Gastrocnemius medialis (tissue), 4 donors: ENCODE data around the gene KIFC3. TPM values are rescaled to one million over a fixed set of nuclear protein-coding genes. Genes with fewer than 3 reads are reported as not detected.

Experiments used
- ATAC-seq, 2 donors: fragments of 150-250 bp; one replicate each; pipeline ENCODE4 v1.9.1; 2016
- DNase-seq, 2 donors: peaks; one replicate each; pipeline ENCODE4 v3.0.0-alpha.2; 2019
- H3K27ac ChIP-seq, 4 donors: fragments of 200-600 bp; sonication (generic); 1 replicate in 1 of 4; 2 replicates in 3 of 4; pipeline ENCODE4 v1.5.1; 2016 to 2018; ENCODE audit warnings: mild to moderate bottlenecking in 2 of 4, moderate library complexity in 1 of 4
- H3K27me3 ChIP-seq, 3 donors: fragments of 200-600 bp; sonication (generic) in 2 of 3; 1 replicate in 1 of 3; 2 replicates in 2 of 3; pipeline versions ENCODE4 v1.5.1 to v1.6.0; 2016 to 2019; ENCODE audit warnings: mild to moderate bottlenecking in 1 of 3, moderate library complexity in 1 of 3
- H3K36me3 ChIP-seq, 2 donors: fragments of 200-600 bp; sonication (generic) in 1 of 2; one replicate each; pipeline ENCODE4 v1.5.1; 2017 to 2018
- H3K4me1 ChIP-seq, 2 donors: fragments of 200-600 bp; sonication (generic) in 1 of 2; one replicate each; pipeline ENCODE4 v1.5.1; 2016 to 2017; ENCODE audit warnings: mild to moderate bottlenecking in 2 of 2
- H3K4me3 ChIP-seq, 4 donors: fragments of 200-600 bp; sonication (generic) in 3 of 4; 1 replicate in 1 of 4; 2 replicates in 3 of 4; pipeline ENCODE4 v1.5.1; 2016 to 2019; ENCODE audit warnings: mild to moderate bottlenecking in 2 of 4
- H3K9me3 ChIP-seq, 3 donors: fragments of 200-600 bp; sonication (generic) in 2 of 3; 1 replicate in 1 of 3; 2 replicates in 2 of 3; pipeline ENCODE4 v1.5.1; 2016 to 2019
- POLR2A ChIP-seq, 2 donors: fragments of 450-650 bp; IDR thresholded peaks; one replicate each; pipeline ENCODE4 v1.6.1; 2017; ENCODE audit warnings: antibody characterized with exemption in 2 of 2, mild to moderate bottlenecking in 2 of 2, moderate library complexity in 2 of 2
- in situ Hi-C, 4 donors: fragments of 200-750 bp; cut with MboI; loops; one replicate each; pipeline versions ENCODE4 v1.15.0 to v1.8.0; 2017; ENCODE audit warnings: low sequenced_read_pairs in 4 of 4
- intact Hi-C: fragments of 100-400 bp; cut with DNase I; formaldehyde crosslinking; loops from one replicate; pipeline ENCODE4 v1.15.1; 2023; ENCODE audit warnings: low total_unique reads
- total RNA-seq, 4 donors: library from RNA; depleted of rRNA; stranded (reverse); fragments of >200 nt; gene quantifications; one replicate each; pipeline versions ENCODE4 v1.1.0 to v1.2.3, GENCODE V29; 2016
- TF ChIP-seq, protein P1 (sequence below), 5 experiments: fragments of 450-650 bp in 3 of 5; fragments of 200-600 bp in 2 of 5; sonication (generic) in 2 of 5; IDR thresholded peaks in 4 of 5; conservative IDR thresholded peaks in 1 of 5; 1 replicate in 4 of 5; 2 replicates in 1 of 5; pipeline ENCODE4 v1.5.1; 2016 to 2019; ENCODE audit warnings: antibody characterized with exemption in 5 of 5, mild to moderate bottlenecking in 3 of 5, moderate library complexity in 3 of 5

Gene KIFC3
- total RNA-seq, 4 donors from 2014 or later, result 2.1 to 12.0 (median 3.2) TPM

DNA sequence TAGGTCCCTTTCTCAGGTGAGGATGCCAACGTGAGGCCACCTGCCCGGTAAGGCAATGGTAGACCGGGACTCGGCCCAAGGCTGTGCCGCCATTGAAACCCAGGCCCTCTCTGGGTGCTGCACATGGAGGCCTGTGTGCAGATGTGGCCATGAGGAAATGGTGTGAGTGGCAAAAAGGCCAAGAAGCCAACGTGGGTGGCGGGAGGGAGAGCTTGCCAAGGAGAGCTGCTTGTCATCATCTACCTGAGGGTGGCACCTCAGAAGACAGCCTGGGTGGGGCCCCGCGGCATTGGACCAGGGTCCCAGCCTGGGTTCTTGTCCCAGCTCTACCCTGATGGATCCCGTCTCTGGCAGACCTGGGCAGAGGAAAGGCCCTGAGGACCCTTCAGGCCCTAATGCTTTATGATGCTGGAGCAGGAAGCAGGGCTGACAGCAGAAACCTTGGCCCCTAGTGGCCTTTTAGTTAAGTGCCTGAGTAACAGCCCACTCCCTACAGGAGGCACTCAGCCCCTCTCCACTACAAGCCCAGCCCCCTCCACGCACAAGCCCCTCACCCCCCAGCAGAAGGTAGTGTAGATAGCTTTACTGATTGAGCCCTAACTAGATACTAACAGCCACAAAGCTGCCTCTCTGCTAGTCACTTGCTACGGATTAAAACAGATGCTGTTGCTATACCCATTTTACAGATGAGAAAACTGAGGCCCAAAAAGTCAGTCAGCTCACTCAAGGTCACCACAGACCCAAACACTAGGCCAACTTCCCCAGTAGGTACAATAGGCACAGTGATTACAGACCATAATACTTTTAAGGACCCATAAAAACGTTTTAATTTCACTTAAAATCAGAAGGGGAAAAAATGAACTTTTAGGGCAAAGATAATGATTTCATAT lies 26.2 kb upstream of the KIFC3 start:
- peaks cover 22 to 25% of the 10 kb centered on the region in 2 donors for H3K4me1 ChIP-seq
- H3K9me3 ChIP-seq, result no peaks in the 10 kb centered on the region
- intact Hi-C loops, result no loop called here
- TF ChIP-seq, protein P1, sequence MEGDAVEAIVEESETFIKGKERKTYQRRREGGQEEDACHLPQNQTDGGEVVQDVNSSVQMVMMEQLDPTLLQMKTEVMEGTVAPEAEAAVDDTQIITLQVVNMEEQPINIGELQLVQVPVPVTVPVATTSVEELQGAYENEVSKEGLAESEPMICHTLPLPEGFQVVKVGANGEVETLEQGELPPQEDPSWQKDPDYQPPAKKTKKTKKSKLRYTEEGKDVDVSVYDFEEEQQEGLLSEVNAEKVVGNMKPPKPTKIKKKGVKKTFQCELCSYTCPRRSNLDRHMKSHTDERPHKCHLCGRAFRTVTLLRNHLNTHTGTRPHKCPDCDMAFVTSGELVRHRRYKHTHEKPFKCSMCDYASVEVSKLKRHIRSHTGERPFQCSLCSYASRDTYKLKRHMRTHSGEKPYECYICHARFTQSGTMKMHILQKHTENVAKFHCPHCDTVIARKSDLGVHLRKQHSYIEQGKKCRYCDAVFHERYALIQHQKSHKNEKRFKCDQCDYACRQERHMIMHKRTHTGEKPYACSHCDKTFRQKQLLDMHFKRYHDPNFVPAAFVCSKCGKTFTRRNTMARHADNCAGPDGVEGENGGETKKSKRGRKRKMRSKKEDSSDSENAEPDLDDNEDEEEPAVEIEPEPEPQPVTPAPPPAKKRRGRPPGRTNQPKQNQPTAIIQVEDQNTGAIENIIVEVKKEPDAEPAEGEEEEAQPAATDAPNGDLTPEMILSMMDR (IDR thresholded peaks at IDR 0.05 in 4 of 5, conservative IDR thresholded peaks at IDR 0.05 in 1 of 5), result no peak
- TF ChIP-seq POLR2A (IDR thresholded peaks at IDR 0.05), result no peak
- no peaks in the 10 kb centered on the region for H3K27me3 ChIP-seq
- DNase-seq (no peak), ATAC-seq (no peak)
- no peak overlapping the region for H3K27ac ChIP-seq
- in situ Hi-C loops, result no loop called here
- no peaks in the 10 kb centered on the region for H3K36me3 ChIP-seq
- H3K4me3 ChIP-seq, result no peak overlapping the region

- peak overlapping the region; percentile 47 to 77 (median 64) for H3K27ac ChIP-seq
- peak; percentile 43 to 82 for DNase-seq
- no peaks in the 10 kb centered on the region for H3K27me3 ChIP-seq
- H3K4me3 ChIP-seq, result no peak overlapping the region
- H3K36me3 ChIP-seq, result no peaks in the 10 kb centered on the region
- peaks cover 22 to 25% of the 10 kb centered on the region in 2 donors for H3K4me1 ChIP-seq
- intact Hi-C loops (loop anchor here (2.0 kb wide), 1 partner anchor 36 kb away; no protein-coding TSS in a partner anchor), in situ Hi-C loops (no loop called here)
- ATAC-seq, result peak; percentile 78 to 80
- TF ChIP-seq, protein P1 (IDR thresholded peaks at IDR 0.05 in 4 of 5, conservative IDR thresholded peaks at IDR 0.05 in 1 of 5), result no peak
- no peak for TF ChIP-seq POLR2A (IDR thresholded peaks at IDR 0.05)
- H3K9me3 ChIP-seq, result no peaks in the 10 kb centered on the region
Observed at GRCh38 chr16:57826706-57827625, 24.7 kb upstream of the KIFC3 start.

DNA sequence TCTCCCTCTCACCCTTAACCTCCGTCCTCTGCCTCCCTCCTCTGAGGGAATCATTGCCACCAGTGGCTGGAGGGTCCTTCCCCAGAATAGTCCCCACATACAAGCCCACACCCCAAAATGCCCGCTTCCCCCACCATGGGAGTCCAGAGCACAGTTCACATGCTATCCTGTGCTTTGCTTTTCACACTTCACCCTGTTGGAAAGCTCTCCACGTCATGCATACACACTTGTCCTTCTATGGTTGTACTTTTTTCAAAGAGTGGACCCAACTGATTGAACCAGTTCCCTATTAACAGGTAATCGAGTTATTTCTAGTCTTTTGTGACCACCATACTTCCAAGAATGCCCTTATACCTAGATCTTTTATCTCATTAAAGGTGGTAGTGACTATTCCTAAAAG lies 23.8 kb upstream of the KIFC3 start:
- DNase-seq (no peak), ATAC-seq (no peak)
- no peak overlapping the region for H3K27ac ChIP-seq
- intact Hi-C loops (loop anchor here (2.0 kb wide), 1 partner anchor 35 kb away; no protein-coding TSS in a partner anchor), in situ Hi-C loops (no loop called here)
- H3K4me1 ChIP-seq, result peaks cover 22 to 25% of the 10 kb centered on the region in 2 donors
- no peak overlapping the region for H3K4me3 ChIP-seq
- H3K27me3 ChIP-seq, result no peaks in the 10 kb centered on the region
- H3K9me3 ChIP-seq, result no peaks in the 10 kb centered on the region
- no peak for TF ChIP-seq POLR2A (IDR thresholded peaks at IDR 0.05)
- H3K36me3 ChIP-seq, result no peaks in the 10 kb centered on the region

- H3K27me3 ChIP-seq, result no peaks in the 10 kb centered on the region
- ATAC-seq (no peak), DNase-seq (no peak)
- no peak overlapping the region for H3K4me3 ChIP-seq
- no peaks in the 10 kb centered on the region for H3K9me3 ChIP-seq
- TF ChIP-seq, protein P1 (IDR thresholded peaks at IDR 0.05 in 4 of 5, conservative IDR thresholded peaks at IDR 0.05 in 1 of 5), result no peak
- no peak for TF ChIP-seq POLR2A (IDR thresholded peaks at IDR 0.05)
- no peaks in the 10 kb centered on the region for H3K36me3 ChIP-seq
- H3K4me1 ChIP-seq, result peaks cover 22 to 25% of the 10 kb centered on the region in 2 donors
- in situ Hi-C loops (no loop called here), intact Hi-C loops (loop anchor here (2.0 kb wide), 1 partner anchor 35 kb away; no protein-coding TSS in a partner anchor)
- no peak overlapping the region for H3K27ac ChIP-seq
Observed at GRCh38 chr16:57825298-57826044, 23.2 kb upstream of the KIFC3 start.
